Measurements from ENCODE around the gene IFNL4.

DNA sequence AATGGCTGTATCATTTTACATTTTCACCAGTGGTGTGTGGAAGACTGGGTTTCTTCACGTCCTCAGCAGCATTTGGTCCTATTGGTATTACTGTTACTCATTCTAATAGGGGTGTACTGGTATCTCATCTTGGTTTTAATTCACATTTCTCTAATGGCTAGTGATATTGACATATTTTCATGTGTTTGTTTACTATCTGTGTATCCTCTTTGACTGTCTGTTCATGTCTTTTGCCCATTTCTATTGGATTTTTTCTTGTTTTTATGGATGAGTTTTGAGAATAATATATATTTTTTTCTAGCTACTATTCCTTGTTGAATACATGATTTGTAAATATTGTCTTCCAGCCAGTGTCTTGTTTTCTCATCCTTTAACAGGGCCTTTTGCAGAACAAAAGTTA is 33.4 kb upstream of the IFNL4 start:
- no peak for TF ChIP-seq POLR2A (IDR thresholded peaks at IDR 0.05; ENCODE audit: low read length)
- no peak for TF ChIP-seq GATA1 (IDR thresholded peaks at IDR 0.05; ENCODE audit: low read depth, low read length)

All from erythroblast (primary cell).